ENCODE measurements around the gene GSE1. TPM values are rescaled to one million over a fixed set of nuclear protein-coding genes. Genes with fewer than 3 reads are reported as not detected.
A peak's percentile ranks its signal among the peaks of the same experiment; 100 is the strongest.

The GSE1 gene
- total RNA-seq, 1 donor from 2014 or later, result 101 TPM

GRCh38 chr16:85665373-85665740 lies 52.2 kb downstream of the GSE1 start:
- no peak overlapping the region for H3K27ac Mint-ChIP-seq
- TF ChIP-seq, protein P1, sequence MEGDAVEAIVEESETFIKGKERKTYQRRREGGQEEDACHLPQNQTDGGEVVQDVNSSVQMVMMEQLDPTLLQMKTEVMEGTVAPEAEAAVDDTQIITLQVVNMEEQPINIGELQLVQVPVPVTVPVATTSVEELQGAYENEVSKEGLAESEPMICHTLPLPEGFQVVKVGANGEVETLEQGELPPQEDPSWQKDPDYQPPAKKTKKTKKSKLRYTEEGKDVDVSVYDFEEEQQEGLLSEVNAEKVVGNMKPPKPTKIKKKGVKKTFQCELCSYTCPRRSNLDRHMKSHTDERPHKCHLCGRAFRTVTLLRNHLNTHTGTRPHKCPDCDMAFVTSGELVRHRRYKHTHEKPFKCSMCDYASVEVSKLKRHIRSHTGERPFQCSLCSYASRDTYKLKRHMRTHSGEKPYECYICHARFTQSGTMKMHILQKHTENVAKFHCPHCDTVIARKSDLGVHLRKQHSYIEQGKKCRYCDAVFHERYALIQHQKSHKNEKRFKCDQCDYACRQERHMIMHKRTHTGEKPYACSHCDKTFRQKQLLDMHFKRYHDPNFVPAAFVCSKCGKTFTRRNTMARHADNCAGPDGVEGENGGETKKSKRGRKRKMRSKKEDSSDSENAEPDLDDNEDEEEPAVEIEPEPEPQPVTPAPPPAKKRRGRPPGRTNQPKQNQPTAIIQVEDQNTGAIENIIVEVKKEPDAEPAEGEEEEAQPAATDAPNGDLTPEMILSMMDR (conservative IDR thresholded peaks at IDR 0.05), result no peak
- no peak overlapping the region for H3K4me3 Mint-ChIP-seq
- H3K4me1 Mint-ChIP-seq (ENCODE audit: unreplicated experiment), result peaks cover 11% of the 10 kb centered on the region
- no peaks in the 10 kb centered on the region for H3K27me3 Mint-ChIP-seq
- no peaks in the 10 kb centered on the region for H3K9me3 Mint-ChIP-seq
- H3K36me3 Mint-ChIP-seq, result peaks cover 27% of the 10 kb centered on the region
- no peak for DNase-seq (ENCODE audit: extremely low spot score, unreplicated experiment)

- no peaks in the 10 kb centered on the region for H3K27me3 Mint-ChIP-seq
- peak overlapping the region; percentile 44 for H3K27ac Mint-ChIP-seq
- DNase-seq (ENCODE audit: extremely low spot score, unreplicated experiment), result no peak
- no peaks in the 10 kb centered on the region for H3K9me3 Mint-ChIP-seq
- peaks cover 11% of the 10 kb centered on the region for H3K4me1 Mint-ChIP-seq (ENCODE audit: unreplicated experiment)
- no peak overlapping the region for H3K4me3 Mint-ChIP-seq
- TF ChIP-seq, protein P1 (conservative IDR thresholded peaks at IDR 0.05), result no peak
- peaks cover 33% of the 10 kb centered on the region for H3K36me3 Mint-ChIP-seq
These were observed 52.8 kb downstream of the GSE1 start for GRCh38 chr16:85665929-85666328.

DNA sequence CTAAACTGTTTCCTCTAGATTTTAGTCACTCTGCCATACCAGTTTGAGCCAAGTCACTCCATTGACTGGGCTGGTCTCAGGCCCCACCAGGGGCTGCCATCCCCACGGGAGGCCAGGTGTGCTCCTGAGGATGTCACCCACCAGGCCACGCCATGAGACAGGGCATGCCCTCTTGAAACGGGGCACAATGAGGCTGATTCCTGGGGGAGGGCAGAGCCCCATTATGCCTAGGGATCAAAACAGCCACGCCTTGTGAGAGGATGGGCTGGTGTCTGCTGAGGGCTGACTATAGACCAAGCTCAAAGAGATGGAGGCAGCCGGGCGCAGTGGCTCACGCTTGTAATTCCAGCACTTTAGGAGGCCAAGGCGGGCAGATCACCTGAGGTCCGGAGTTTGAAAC lies 54.1 kb downstream of the GSE1 start:
- H3K36me3 Mint-ChIP-seq, result peaks cover 34% of the 10 kb centered on the region
- no peak overlapping the region for H3K27ac Mint-ChIP-seq

DNA sequence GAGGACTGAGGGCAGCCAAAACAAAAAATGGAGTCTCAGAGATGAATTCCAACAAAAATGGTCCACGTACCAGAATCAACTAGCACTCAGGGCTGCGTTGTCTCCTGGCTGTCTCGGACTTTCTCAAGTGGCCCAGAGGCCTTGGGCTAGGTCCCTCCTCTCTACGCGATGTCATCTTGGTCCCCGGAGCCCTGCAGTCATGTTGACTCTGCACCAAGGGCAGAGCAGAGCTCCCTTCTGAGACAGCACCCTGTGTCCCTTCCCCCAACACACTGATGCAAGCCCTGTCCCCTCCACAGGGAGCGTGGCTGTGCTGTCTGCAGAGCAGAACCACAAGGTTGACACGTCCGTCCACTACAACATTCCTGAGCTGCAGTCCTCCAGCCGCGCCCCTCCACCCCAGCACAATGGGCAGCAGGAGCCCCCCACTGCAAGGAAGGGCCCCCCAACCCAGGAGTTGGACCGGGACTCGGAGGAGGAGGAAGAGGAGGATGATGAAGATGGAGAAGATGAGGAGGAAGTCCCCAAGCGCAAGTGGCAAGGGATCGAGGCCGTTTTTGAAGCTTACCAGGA lies 54.8 kb downstream of the GSE1 start:
- Mint-ChIP-seq H3K27me3 (no peaks in the 10 kb centered on the region), H3K4me3 (no peak overlapping the region), H3K27ac (no peak overlapping the region), H3K9me3 (no peaks in the 10 kb centered on the region), H3K4me1 (ENCODE audit: unreplicated experiment) (no peaks in the 10 kb centered on the region), H3K36me3 (peaks cover 33% of the 10 kb centered on the region)
- DNase-seq (ENCODE audit: extremely low spot score, unreplicated experiment), result no peak
- TF ChIP-seq, protein P1 (conservative IDR thresholded peaks at IDR 0.05), result no peak

More for the DNA sequence above, 54.1 kb downstream of the GSE1 start:
- H3K4me3 Mint-ChIP-seq, result no peak overlapping the region
- no peaks in the 10 kb centered on the region for H3K9me3 Mint-ChIP-seq
- no peaks in the 10 kb centered on the region for H3K27me3 Mint-ChIP-seq
- TF ChIP-seq, protein P1 (conservative IDR thresholded peaks at IDR 0.05), result no peak
- H3K4me1 Mint-ChIP-seq (ENCODE audit: unreplicated experiment), result peaks cover 6% of the 10 kb centered on the region
- DNase-seq (ENCODE audit: extremely low spot score, unreplicated experiment), result no peak

GRCh38 chr16:85668676-85669424 lies 55.7 kb downstream of the GSE1 start:
- TF ChIP-seq, protein P1 (conservative IDR thresholded peaks at IDR 0.05), result no peak
- Mint-ChIP-seq H3K27me3 (no peaks in the 10 kb centered on the region), H3K27ac (no peak overlapping the region), H3K4me3 (no peak overlapping the region), H3K9me3 (no peaks in the 10 kb centered on the region), H3K36me3 (peaks cover 33% of the 10 kb centered on the region), H3K4me1 (ENCODE audit: unreplicated experiment) (no peaks in the 10 kb centered on the region)
- DNase-seq (ENCODE audit: extremely low spot score, unreplicated experiment), result no peak

Data from type B pancreatic cell (in vitro differentiated cells).